Uterus (tissue), 4 donors: ENCODE results near the gene MEIOB. TPM values are rescaled to one million over a fixed set of nuclear protein-coding genes. Genes with fewer than 3 reads are reported as not detected.

ENCODE experiments used
- DNase-seq, 2 donors: peaks; one replicate each; pipeline ENCODE4 v3.0.0-alpha.2; 2019 to 2020
- H3K27ac ChIP-seq, 2 donors: fragments of 200-600 bp; sonication (generic); 1 replicate in 1 of 2; 2 replicates in 1 of 2; pipeline ENCODE4 v1.5.1; 2016 to 2018
- H3K27me3 ChIP-seq, 2 donors: fragments of 200-600 bp; sonication (generic); one replicate each; pipeline ENCODE4 v1.5.1; 2018 to 2019; ENCODE audit warnings: control low read depth in 1 of 2
- H3K36me3 ChIP-seq, 2 donors: fragments of 200-600 bp; sonication (generic); one replicate each; pipeline ENCODE4 v1.5.1; 2019; ENCODE audit warnings: control low read depth in 1 of 2
- H3K4me1 ChIP-seq, 2 donors: fragments of 200-600 bp; sonication (generic); one replicate each; pipeline ENCODE4 v1.5.1; 2018 to 2019; ENCODE audit warnings: control low read depth in 1 of 2
- H3K4me3 ChIP-seq, 2 donors: fragments of 200-600 bp; sonication (generic); 1 replicate in 1 of 2; 2 replicates in 1 of 2; pipeline ENCODE4 v1.5.1; 2018 to 2019; ENCODE audit warnings: mild to moderate bottlenecking in 1 of 2
- H3K9me3 ChIP-seq, 2 donors: fragments of 200-600 bp; sonication (generic); one replicate each; pipeline ENCODE4 v1.5.1; 2019; ENCODE audit warnings: control low read depth in 1 of 2
- POLR2A ChIP-seq, 2 donors: fragments of 450-650 bp; IDR thresholded peaks; one replicate each; pipeline ENCODE4 v1.6.1; 2016; ENCODE audit warnings: antibody characterized with exemption in 2 of 2, mild to moderate bottlenecking in 1 of 2, moderate library complexity in 1 of 2
- intact Hi-C: fragments of 100-400 bp; cut with DNase I; formaldehyde crosslinking; loops from one replicate; pipeline ENCODE4 v1.15.1; 2023; ENCODE audit warnings: low total_unique reads
- total RNA-seq, 4 donors: library from RNA; depleted of rRNA in 3 of 4; stranded (reverse); fragments of >200 nt in 3 of 4; gene quantifications; one replicate each; pipeline versions ENCODE4 v1.1.0 to v1.2.4, GENCODE V29; 2014 to 2023
- TF ChIP-seq, protein P1 (sequence below), 4 experiments: fragments of 200-600 bp in 2 of 4; fragments of 450-650 bp in 2 of 4; sonication (generic) in 2 of 4; IDR thresholded peaks; one replicate each; pipeline ENCODE4 v1.5.1; 2016 to 2019; ENCODE audit warnings: antibody characterized with exemption in 4 of 4, mild to moderate bottlenecking in 2 of 4, moderate library complexity in 1 of 4
- donor health status: DM: yes; HTN: yes; CAD: no.

MEIOB gene
- total RNA-seq, 4 donors from 2014 or later: 0.48 to 0.76 TPM; not detected in 2

- no peaks in the 10 kb centered on the region for H3K36me3 ChIP-seq
- no peaks in the 10 kb centered on the region for H3K27me3 ChIP-seq
- no peak for DNase-seq
- no peaks in the 10 kb centered on the region for H3K9me3 ChIP-seq
- no peaks in the 10 kb centered on the region for H3K4me1 ChIP-seq
- TF ChIP-seq POLR2A (IDR thresholded peaks at IDR 0.05): no peak
- TF ChIP-seq, protein P1, sequence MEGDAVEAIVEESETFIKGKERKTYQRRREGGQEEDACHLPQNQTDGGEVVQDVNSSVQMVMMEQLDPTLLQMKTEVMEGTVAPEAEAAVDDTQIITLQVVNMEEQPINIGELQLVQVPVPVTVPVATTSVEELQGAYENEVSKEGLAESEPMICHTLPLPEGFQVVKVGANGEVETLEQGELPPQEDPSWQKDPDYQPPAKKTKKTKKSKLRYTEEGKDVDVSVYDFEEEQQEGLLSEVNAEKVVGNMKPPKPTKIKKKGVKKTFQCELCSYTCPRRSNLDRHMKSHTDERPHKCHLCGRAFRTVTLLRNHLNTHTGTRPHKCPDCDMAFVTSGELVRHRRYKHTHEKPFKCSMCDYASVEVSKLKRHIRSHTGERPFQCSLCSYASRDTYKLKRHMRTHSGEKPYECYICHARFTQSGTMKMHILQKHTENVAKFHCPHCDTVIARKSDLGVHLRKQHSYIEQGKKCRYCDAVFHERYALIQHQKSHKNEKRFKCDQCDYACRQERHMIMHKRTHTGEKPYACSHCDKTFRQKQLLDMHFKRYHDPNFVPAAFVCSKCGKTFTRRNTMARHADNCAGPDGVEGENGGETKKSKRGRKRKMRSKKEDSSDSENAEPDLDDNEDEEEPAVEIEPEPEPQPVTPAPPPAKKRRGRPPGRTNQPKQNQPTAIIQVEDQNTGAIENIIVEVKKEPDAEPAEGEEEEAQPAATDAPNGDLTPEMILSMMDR (IDR thresholded peaks at IDR 0.05): no peak
- intact Hi-C loops: no loop called here
- no peak overlapping the region for H3K4me3 ChIP-seq
- no peak overlapping the region for H3K27ac ChIP-seq
Observed at GRCh38 chr16:1817276-1817589, 54.7 kb downstream of the MEIOB start.

- Histone ChIP-seq H3K9me3 (no peaks in the 10 kb centered on the region), H3K4me3 (no peak overlapping the region), H3K27me3 (no peaks in the 10 kb centered on the region), H3K4me1 (no peaks in the 10 kb centered on the region), H3K36me3 (no peaks in the 10 kb centered on the region), H3K27ac (no peak overlapping the region)
- no peak for DNase-seq
- TF ChIP-seq POLR2A (IDR thresholded peaks at IDR 0.05): no peak
- TF ChIP-seq, protein P1 (IDR thresholded peaks at IDR 0.05): no peak
- intact Hi-C loops: no loop called here
Observed at GRCh38 chr16:1816396-1817275, 55.3 kb downstream of the MEIOB start.

GRCh38 chr16:1815461-1815860, 56.5 kb downstream of the MEIOB start:
- Histone ChIP-seq H3K27ac (no peak overlapping the region), H3K36me3 (no peaks in the 10 kb centered on the region), H3K4me1 (no peaks in the 10 kb centered on the region), H3K9me3 (no peaks in the 10 kb centered on the region), H3K27me3 (no peaks in the 10 kb centered on the region), H3K4me3 (no peak overlapping the region)
- TF ChIP-seq, protein P1 (IDR thresholded peaks at IDR 0.05): no peak
- TF ChIP-seq POLR2A (IDR thresholded peaks at IDR 0.05): no peak
- intact Hi-C loops: no loop called here
- DNase-seq: no peak

- DNase-seq: peak in 1 of 2 donors; percentile 41
- no peak for TF ChIP-seq POLR2A (IDR thresholded peaks at IDR 0.05)
- TF ChIP-seq, protein P1 (IDR thresholded peaks at IDR 0.05): peak; percentile 39 to 51 (median 44)
- Histone ChIP-seq H3K9me3 (no peaks in the 10 kb centered on the region), H3K27me3 (no peaks in the 10 kb centered on the region), H3K4me1 (no peaks in the 10 kb centered on the region), H3K36me3 (no peaks in the 10 kb centered on the region), H3K27ac (no peak overlapping the region), H3K4me3 (no peak overlapping the region)
- intact Hi-C loops: no loop called here
Observed at GRCh38 chr16:1812732-1813163, 59.2 kb downstream of the MEIOB start.

DNA sequence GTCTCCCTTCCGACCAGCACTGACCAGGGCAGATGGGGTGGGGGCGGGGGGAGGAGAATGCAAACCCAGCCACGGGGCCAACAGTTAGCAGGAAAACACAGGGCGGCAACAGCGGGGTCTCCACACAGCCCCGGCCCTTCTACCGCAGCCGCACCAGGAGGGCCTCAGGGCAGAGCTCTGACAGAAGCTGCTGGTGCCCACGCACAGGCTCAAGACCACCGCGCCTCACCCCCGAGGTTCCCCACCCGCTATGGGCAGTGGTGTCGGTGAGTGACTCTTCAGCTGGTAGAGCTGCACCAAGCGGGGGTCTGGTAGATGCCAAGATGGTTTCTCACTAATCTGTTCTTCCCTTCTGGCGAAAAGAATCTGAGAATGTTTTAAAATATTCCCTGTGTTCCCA, 61.4 kb downstream of the MEIOB start:
- no peak for TF ChIP-seq POLR2A (IDR thresholded peaks at IDR 0.05)
- TF ChIP-seq, protein P1 (IDR thresholded peaks at IDR 0.05): no peak
- no peak for DNase-seq
- no peaks in the 10 kb centered on the region for H3K27me3 ChIP-seq
- H3K4me3 ChIP-seq: no peak overlapping the region
- H3K36me3 ChIP-seq: no peaks in the 10 kb centered on the region
- no peaks in the 10 kb centered on the region for H3K9me3 ChIP-seq
- no peaks in the 10 kb centered on the region for H3K4me1 ChIP-seq
- no peak overlapping the region for H3K27ac ChIP-seq
- intact Hi-C loops: no loop called here
